Endodermal cell (in vitro differentiated cells): ENCODE measurements around the gene MISFA. TPM values are rescaled to one million over a fixed set of nuclear protein-coding genes. Genes with fewer than 3 reads are reported as not detected.

Experiments
- DNase-seq: peaks from one replicate; pipeline ENCODE4 v3.0.0-alpha.2; 2017
- H3K27ac ChIP-seq: 2 replicates; pipeline ENCODE4 v1.5.1; 2013; ENCODE audit warnings: mild to moderate bottlenecking, low read depth, low read length, moderate library complexity
- H3K27me3 ChIP-seq: 2 replicates; pipeline ENCODE4 v1.6.1; 2013; ENCODE audit warnings: mild to moderate bottlenecking, low read length, moderate library complexity; ENCODE audit not compliant: insufficient read depth, control insufficient read depth, poor library complexity, severe bottlenecking
- H3K36me3 ChIP-seq: 2 replicates; pipeline ENCODE4 v1.7.0; 2013; ENCODE audit warnings: mild to moderate bottlenecking, low read length, moderate library complexity; ENCODE audit not compliant: control insufficient read depth, insufficient read depth
- H3K4me1 ChIP-seq: one replicate; pipeline ENCODE4 v1.7.0; 2013; ENCODE audit warnings: low read length; ENCODE audit not compliant: control insufficient read depth, insufficient read depth
- H3K4me3 ChIP-seq: 2 replicates; pipeline ENCODE4 v1.5.1; 2013; ENCODE audit warnings: mild to moderate bottlenecking, low read length, moderate library complexity
- H3K9ac ChIP-seq: 2 replicates; pipeline ENCODE4 v1.6.1; 2013; ENCODE audit warnings: mild to moderate bottlenecking, low read length, moderate library complexity; ENCODE audit not compliant: poor library complexity, severe bottlenecking; ENCODE audit errors: extremely low read depth
- H3K9me3 ChIP-seq: 2 replicates; pipeline ENCODE4 v1.6.1; 2013; ENCODE audit warnings: mild to moderate bottlenecking, low read length, moderate library complexity; ENCODE audit not compliant: control insufficient read depth
- H3K27ac Mint-ChIP-seq: 2 replicates; pipeline ENCODE4 v1.8.0; 2020; ENCODE audit warnings: mixed read lengths
- H3K27me3 Mint-ChIP-seq: 2 replicates; pipeline ENCODE4 v1.8.0; 2021; ENCODE audit warnings: mild to moderate bottlenecking, mixed read lengths; ENCODE audit not compliant: insufficient read depth
- H3K36me3 Mint-ChIP-seq: 2 replicates; pipeline ENCODE4 v1.8.0; 2020; ENCODE audit warnings: low read depth, mixed read lengths
- H3K4me1 Mint-ChIP-seq: 2 replicates; pipeline ENCODE4 v1.8.0; 2020; ENCODE audit warnings: mixed read lengths
- H3K4me3 Mint-ChIP-seq: 2 replicates; pipeline ENCODE4 v1.8.0; 2020; ENCODE audit warnings: mild to moderate bottlenecking, moderate library complexity, mixed read lengths
- H3K9me3 Mint-ChIP-seq: 2 replicates; pipeline ENCODE4 v1.8.0; 2020; ENCODE audit warnings: mild to moderate bottlenecking, mixed read lengths
- WGBS, 2 experiments: methylation state at CpG; one replicate each; pipeline versions ENCODE4 v1.1.5 to v1.1.7; 2013; ENCODE audit warnings: missing lambda C conversion rate in 2 of 2, mixed read lengths in 1 of 2; ENCODE audit not compliant: insufficient coverage in 1 of 2, insufficient read length in 1 of 2; 5-methylcytosine and 5-hydroxymethylcytosine counted together
- total RNA-seq, 2 donors: library from RNA; stranded (reverse); fragmentation: NEBNext Ultra II Directional in 1 of 2; extraction: Animal tissue kit (Norgen Biotek cat#: 25700) in 1 of 2; gene quantifications; 2 replicates in 1 of 2; 3 replicates in 1 of 2; pipeline ENCODE4 v1.2.1, GENCODE V29; 2021
- TF ChIP-seq, protein P1 (sequence below): fragments of 200-600 bp; sonication (generic); conservative IDR thresholded peaks from 2 replicates; pipeline ENCODE4 v1.5.0; 2021; ENCODE audit warnings: antibody characterized with exemption, mild to moderate bottlenecking

Gene MISFA
- total RNA-seq, 2 donors from 2014 or later: 5.3 to 6.0 TPM

DNA sequence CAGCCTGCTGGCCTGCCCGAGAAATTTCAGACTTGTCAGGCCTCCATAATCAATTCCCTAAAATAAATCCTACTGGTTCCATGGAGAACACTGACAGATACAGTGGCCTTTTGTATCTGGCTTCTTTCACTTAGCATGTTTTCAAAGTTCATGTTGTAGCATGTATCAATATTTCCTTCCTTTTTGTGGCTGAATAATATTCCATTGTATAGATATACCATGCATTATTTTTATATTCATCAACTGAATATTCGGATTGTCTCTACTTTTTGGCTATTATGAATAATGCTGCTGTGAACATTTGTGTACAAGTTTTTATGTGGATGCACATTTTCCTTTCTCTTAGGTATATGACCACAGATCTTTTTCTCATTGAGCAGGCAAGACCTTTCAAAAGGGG is 24.1 kb downstream of the MISFA start:
- Mint-ChIP-seq H3K9me3 (peaks cover 2% of the 10 kb centered on the region), H3K27me3 (no peaks in the 10 kb centered on the region), H3K4me1 (no peaks in the 10 kb centered on the region), H3K4me3 (no peak overlapping the region), H3K36me3 (peaks cover 8% of the 10 kb centered on the region), H3K27ac (no peak overlapping the region)
- Histone ChIP-seq H3K27me3 (no peaks in the 10 kb centered on the region), H3K27ac (no peak overlapping the region), H3K9me3 (no peaks in the 10 kb centered on the region), H3K4me1 (no peaks in the 10 kb centered on the region), H3K36me3 (peaks cover 8% of the 10 kb centered on the region), H3K4me3 (no peak overlapping the region), H3K9ac (no peak overlapping the region)
- DNase-seq: no peak
- TF ChIP-seq, protein P1, sequence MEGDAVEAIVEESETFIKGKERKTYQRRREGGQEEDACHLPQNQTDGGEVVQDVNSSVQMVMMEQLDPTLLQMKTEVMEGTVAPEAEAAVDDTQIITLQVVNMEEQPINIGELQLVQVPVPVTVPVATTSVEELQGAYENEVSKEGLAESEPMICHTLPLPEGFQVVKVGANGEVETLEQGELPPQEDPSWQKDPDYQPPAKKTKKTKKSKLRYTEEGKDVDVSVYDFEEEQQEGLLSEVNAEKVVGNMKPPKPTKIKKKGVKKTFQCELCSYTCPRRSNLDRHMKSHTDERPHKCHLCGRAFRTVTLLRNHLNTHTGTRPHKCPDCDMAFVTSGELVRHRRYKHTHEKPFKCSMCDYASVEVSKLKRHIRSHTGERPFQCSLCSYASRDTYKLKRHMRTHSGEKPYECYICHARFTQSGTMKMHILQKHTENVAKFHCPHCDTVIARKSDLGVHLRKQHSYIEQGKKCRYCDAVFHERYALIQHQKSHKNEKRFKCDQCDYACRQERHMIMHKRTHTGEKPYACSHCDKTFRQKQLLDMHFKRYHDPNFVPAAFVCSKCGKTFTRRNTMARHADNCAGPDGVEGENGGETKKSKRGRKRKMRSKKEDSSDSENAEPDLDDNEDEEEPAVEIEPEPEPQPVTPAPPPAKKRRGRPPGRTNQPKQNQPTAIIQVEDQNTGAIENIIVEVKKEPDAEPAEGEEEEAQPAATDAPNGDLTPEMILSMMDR: no peak
- 89 to 100% methylated on average over 1 of the region's 2 CpGs for WGBS, 2 experiments

GRCh38 chr11:18624161-18624560 is 24.6 kb downstream of the MISFA start:
- TF ChIP-seq, protein P1: no peak
- WGBS, 2 experiments: 95 to 100% methylated on average over 1 of the region's 1 CpG
- H3K9ac ChIP-seq: no peak overlapping the region
- no peak overlapping the region for H3K4me3 ChIP-seq
- DNase-seq: no peak
- Mint-ChIP-seq H3K4me3 (no peak overlapping the region), H3K27ac (no peak overlapping the region), H3K27me3 (no peaks in the 10 kb centered on the region), H3K9me3 (peaks cover 2% of the 10 kb centered on the region), H3K36me3 (peaks cover 8% of the 10 kb centered on the region), H3K4me1 (no peaks in the 10 kb centered on the region)
- H3K4me1 ChIP-seq: no peaks in the 10 kb centered on the region
- H3K36me3 ChIP-seq: peaks cover 8% of the 10 kb centered on the region
- H3K9me3 ChIP-seq: no peaks in the 10 kb centered on the region
- H3K27ac ChIP-seq: no peak overlapping the region
- H3K27me3 ChIP-seq: no peaks in the 10 kb centered on the region

- Histone ChIP-seq H3K4me3 (peak overlapping the region; percentile 96), H3K27ac (no peak overlapping the region), H3K27me3 (peaks cover 12% of the 10 kb centered on the region), H3K4me1 (no peaks in the 10 kb centered on the region), H3K9me3 (no peaks in the 10 kb centered on the region), H3K36me3 (peaks cover 11% of the 10 kb centered on the region), H3K9ac (peak overlapping the region; percentile 83)
- Mint-ChIP-seq H3K4me1 (peaks cover 4% of the 10 kb centered on the region), H3K4me3 (peak overlapping the region; percentile 97), H3K9me3 (no peaks in the 10 kb centered on the region), H3K27me3 (peaks cover 8% of the 10 kb centered on the region), H3K36me3 (no peaks in the 10 kb centered on the region), H3K27ac (no peak overlapping the region)
- 7 to 11% methylated on average over 1 of the region's 2 CpGs for WGBS, 2 experiments
- DNase-seq: no peak
- TF ChIP-seq, protein P1: no peak
Observed at GRCh38 chr11:18632841-18633240, 33.3 kb downstream of the MISFA start.
